T47D (cell line): Measurements from ENCODE around the gene COMP.

Experiments used
- DNase-seq, 2 experiments: peaks; one replicate each; pipeline versions ENCODE4 v3.0.0 to v3.0.0-alpha.2; 2011 to 2012; ENCODE audit warnings: low read depth in 1 of 2, low spot score in 1 of 2
- JUND ChIP-seq: IDR thresholded peaks from 2 replicates; pipeline ENCODE4 v1.6.1; 2012; ENCODE audit warnings: low read depth
- in situ Hi-C: cut with HindIII; loops from 2 replicates; pipeline ENCODE4 v1.10.0; 2016; ENCODE audit warnings: low sequenced_read_pairs, low pct_unique_long_range_greater_than_20kb

COMP gene

GRCh38 chr19:18776736-18777135, 14.4 kb downstream of the COMP start:
- no peak for TF ChIP-seq JUND
- DNase-seq = no peak
- in situ Hi-C loops = no loop called here

DNA sequence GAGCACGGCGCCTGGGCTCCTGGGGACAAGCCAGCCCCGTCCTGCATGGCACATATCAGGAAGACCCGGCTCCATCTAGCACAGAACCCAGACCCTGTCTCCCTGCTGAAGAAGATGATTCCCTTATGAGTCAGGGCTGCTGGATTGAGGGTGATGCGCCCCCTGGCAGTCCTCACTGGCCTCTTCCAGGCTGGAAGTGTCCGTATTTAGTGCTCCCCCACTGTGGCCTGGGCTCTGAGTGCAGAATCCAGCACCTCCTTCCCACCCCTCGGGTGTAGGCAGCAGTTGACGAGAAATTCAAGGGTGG, 14.9 kb downstream of the COMP start:
- no peak for TF ChIP-seq JUND
- DNase-seq = no peak
- in situ Hi-C loops = no loop called here

GRCh38 chr19:18775586-18776287, 15.4 kb downstream of the COMP start:
- no peak for DNase-seq
- no peak for TF ChIP-seq JUND
- in situ Hi-C loops = no loop called here

GRCh38 chr19:18774782-18775444, 16.2 kb downstream of the COMP start:
- in situ Hi-C loops = no loop called here
- no peak for DNase-seq

DNA sequence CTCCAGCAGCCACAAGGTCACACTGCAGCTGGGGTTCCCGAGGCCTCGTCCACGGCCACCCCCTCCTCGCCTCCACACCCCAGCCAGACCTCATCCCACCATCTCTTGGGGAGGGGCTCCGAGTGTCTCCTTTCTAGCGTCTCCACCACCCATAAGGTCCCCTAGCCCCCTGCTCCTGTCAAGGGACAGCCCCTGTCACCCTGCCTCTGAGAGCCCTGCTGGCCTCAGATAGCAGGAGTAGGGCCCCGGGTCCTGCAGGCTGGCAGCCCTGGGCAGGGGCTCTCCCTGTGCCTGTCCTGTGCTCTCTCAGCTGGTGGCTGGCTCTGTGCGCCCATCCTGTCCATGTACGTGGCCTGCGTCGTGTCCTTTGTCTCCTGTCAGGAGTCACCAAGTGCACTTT, 17.0 kb downstream of the COMP start:
- no peak for TF ChIP-seq JUND
- in situ Hi-C loops = no loop called here
- DNase-seq = no peak

More at GRCh38 chr19:18774782-18775444, 16.2 kb downstream of the COMP start:
- no peak for TF ChIP-seq JUND

DNA sequence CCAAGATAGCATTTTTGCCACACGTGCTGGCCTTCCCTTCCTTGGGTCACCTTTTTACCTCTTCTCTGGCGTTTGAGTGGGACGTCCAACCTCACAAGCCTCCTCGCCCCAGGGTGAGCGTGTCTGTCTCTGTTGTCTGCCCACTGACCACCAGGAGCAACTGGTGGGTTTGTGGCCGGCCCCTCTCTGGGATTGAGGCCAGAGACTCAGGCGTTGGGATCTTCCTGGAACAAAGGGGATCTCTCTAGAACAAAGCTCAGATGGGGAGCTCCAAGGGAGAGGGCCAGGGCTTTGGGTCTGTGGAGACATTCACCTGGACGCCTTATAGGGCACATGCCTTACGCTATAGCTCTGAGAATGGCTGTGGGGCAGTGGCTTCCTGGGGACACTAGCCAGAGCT, 17.4 kb downstream of the COMP start:
- DNase-seq = no peak
- in situ Hi-C loops = no loop called here
- TF ChIP-seq JUND = no peak

DNA sequence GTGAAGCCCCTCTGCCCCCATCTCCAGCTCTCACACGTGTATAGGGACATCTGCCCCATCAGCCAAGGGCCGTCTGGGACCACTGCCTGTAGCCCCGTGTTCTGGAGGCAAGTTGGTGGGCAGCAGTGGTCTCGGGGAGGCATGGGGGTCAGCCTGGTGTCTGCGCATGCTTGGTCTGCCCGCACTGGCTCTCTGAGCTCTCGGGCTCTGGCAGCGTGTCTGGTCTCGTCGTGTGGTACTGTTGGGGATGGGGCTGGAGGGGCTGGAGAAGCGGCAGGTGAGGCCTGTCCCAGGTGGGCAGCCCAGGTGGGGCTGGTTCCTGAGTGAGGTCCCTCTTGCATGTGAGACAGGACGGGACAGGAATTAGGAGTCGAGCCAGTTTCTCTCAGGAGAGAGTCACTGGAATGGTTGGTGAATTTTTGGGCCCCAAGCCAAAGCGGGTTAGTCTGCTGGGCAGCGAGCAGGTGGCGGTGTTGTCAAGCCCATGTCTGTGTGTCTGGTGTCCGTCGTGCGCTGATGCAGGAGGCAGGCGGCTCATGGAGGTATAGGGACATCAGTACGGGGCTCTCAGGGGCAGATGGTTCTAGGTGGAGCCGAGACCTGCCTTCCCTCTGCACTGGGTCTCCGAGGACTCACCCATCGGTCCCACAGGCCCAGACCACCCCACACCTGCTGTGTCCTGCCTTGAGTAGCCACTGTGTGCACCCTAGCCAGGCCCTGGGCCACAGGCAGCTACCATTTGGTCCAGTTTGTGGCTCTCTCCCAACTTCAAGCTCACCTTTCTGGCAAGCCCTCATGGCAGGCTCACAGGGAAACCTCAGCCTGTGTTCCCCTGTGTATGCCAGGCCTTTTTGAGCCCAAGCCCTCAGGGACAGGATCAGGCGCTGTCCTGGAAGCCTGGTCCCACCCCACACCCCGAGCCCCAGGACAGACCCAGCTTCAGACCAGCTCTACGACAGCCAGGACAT, 18.2 kb downstream of the COMP start:
- TF ChIP-seq JUND = no peak
- DNase-seq = peak; percentile 60 to 67
- in situ Hi-C loops = no loop called here

- no peak for TF ChIP-seq JUND
- DNase-seq = peak in 1 of 2 experiments; percentile 35
- in situ Hi-C loops = no loop called here
Observed at GRCh38 chr19:18771328-18772242, 19.5 kb downstream of the COMP start.

DNA sequence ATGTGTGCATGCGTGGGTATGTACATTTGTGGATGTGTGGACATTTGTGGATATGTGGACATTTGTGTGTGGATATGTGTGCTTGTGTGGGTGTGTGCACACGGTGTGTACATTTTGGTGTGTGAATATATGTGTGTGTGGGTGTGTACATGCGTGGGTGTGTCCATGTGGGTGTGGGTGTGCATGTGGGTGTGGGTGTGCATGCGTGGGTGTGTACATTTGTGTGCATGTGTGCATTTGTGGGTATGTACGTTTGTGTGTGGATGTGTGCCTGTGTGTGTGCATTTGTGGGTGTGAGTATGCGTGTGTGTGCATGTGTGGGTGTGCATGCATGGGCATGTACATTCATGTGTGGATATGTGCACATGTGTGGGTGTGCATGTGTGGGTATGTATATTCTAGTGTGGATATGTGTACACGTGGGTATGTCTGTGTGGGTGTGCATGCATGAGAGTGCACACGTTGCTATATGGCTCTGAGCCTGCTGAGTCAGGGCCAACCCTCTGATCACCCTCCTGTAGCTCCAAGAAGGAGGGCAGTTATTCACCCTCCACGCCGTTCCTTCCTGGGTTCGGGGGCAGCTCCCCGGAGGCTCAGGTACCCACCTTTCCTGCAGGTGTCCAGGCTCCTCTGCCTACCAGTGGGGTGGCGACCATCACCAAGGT, 20.3 kb downstream of the COMP start:
- DNase-seq = no peak
- in situ Hi-C loops = no loop called here
- TF ChIP-seq JUND = no peak

GRCh38 chr19:18769989-18770528, 21.0 kb downstream of the COMP start:
- DNase-seq = no peak
- TF ChIP-seq JUND = no peak
- in situ Hi-C loops = no loop called here
